Measurements from ENCODE around the gene ZDHHC14.
A peak's percentile ranks its signal among the peaks of the same experiment; 100 is the strongest.
"Not testable (repeated sequence)": the region's sequence is repeated elsewhere in the genome, so short reads cannot be mapped to it uniquely, and the experiment has no call there.

Gene ZDHHC14

DNA sequence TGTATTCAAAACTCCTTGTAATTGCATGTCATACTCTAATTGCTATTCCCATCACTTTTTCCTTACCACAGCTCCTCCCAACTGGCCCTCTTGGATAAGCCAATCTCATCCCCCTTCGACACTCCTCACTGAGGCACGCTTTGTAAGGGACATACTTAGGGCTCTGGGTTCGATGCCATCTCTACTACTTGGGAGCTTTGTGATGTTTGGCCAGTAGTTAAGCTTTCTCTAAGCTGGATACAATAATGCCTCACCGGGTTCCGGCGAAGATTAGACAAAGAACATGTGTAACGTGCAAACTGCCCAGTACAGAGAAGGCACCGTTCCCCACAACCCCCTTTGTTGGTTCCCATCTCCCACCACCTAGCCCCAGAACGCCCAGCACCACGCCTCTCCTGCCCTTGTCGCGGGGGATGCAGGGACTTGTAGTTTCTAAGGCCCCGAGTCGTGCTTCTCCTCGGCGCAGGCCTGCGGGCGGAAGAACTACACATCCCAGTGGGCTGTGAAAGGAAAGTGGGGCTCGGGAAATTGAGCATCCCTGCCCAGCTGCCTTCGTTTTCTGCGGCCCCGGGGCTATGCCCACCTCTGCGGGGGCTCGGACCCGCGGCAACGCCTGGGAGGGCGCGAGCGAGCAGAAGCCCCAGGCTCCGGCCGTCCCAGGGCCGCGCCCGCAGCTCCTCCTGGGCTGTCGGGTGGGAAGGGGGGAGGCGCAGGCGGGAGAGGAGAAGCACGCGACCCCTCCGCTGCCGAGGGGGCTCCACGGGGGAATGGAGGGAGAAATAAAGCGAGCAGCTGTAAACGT lies 1.1 kb upstream of the ZDHHC14 start:
- peak; percentile 90 for DNase-seq (ENCODE audit: low read depth, low spot score)
- in situ Hi-C loops (cut with HindIII; ENCODE audit: low sequenced_read_pairs) = no loop called here
- TF ChIP-seq, protein P1, sequence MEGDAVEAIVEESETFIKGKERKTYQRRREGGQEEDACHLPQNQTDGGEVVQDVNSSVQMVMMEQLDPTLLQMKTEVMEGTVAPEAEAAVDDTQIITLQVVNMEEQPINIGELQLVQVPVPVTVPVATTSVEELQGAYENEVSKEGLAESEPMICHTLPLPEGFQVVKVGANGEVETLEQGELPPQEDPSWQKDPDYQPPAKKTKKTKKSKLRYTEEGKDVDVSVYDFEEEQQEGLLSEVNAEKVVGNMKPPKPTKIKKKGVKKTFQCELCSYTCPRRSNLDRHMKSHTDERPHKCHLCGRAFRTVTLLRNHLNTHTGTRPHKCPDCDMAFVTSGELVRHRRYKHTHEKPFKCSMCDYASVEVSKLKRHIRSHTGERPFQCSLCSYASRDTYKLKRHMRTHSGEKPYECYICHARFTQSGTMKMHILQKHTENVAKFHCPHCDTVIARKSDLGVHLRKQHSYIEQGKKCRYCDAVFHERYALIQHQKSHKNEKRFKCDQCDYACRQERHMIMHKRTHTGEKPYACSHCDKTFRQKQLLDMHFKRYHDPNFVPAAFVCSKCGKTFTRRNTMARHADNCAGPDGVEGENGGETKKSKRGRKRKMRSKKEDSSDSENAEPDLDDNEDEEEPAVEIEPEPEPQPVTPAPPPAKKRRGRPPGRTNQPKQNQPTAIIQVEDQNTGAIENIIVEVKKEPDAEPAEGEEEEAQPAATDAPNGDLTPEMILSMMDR (IDR thresholded peaks at IDR 0.05; ENCODE audit: low read depth, low read length) = no peak
- peak overlapping the region; percentile 82 for H3K4me3 ChIP-seq (ENCODE audit: low read depth, low read length)

DNA sequence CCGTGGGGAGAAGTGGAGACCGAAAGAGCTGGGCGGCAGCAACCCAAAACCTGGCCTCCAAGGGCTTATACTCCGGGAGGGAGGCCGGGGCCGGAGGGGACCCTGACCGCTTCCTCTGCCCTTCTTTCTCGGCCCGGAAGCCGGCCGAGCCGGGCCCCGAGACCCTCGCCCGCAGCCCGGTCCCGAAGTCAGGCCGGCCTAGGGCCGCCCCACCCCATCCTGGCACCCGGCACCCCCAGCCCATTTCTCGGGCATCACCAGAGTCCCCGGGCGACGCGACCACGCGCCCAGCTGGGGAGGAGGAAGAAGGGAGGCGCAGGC lies 572 bp upstream of the ZDHHC14 start:
- H3K4me3 ChIP-seq (ENCODE audit: low read depth, low read length) = peak overlapping the region; percentile 82
- DNase-seq (ENCODE audit: low read depth, low spot score) = no peak
- in situ Hi-C loops (cut with HindIII; ENCODE audit: low sequenced_read_pairs) = no loop called here
- TF ChIP-seq, protein P1 (IDR thresholded peaks at IDR 0.05; ENCODE audit: low read depth, low read length) = no peak

DNA sequence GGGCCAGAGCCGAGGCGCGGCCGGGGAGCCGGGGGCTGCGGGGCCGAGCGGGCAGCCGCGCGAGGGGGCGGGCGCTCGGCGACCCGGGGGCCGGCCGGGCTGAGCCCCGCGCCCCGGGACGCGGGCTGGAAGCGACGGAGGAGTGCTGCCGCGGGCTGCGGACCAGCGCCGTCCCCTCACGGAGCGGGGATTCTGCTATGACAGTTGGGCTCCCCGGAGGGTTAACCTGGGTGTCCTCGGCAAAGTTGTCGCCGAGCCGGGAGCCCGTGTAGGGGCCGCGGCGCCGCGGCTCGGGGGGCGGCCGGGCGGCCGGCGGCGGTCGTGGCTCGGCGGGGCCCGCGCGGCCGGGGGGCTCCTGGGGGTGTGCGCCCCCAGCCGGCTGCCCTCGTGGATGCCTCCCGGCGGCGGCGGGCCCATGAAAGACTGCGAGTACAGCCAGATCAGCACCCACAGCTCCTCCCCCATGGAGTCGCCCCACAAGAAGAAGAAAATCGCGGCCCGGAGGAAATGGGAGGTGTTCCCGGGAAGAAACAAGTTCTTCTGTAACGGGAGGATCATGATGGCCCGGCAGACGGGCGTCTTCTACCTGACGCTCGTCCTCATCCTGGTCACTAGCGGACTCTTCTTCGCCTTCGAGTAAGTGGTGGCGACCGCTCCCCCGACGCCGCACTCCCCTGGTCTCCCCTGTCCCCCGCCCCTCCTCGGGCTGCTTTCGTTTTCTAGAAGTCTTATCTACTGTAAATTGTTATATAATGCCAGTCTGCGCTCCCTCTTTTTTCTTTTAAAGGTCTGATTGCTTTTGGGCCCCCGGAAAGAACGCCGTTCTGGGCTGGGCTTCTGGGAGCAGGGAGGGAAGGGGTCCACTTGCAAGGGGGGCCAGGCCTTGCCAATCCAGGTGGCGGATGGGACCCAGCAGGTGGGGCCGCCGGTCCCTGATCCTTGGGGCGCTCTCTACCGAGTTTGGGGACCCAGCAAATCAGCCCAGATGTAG lies 936 bp downstream of the ZDHHC14 start:
- peak; percentile 49 for DNase-seq (ENCODE audit: low read depth, low spot score)
- peak overlapping the region; percentile 82 for H3K4me3 ChIP-seq (ENCODE audit: low read depth, low read length)
- TF ChIP-seq, protein P1 (IDR thresholded peaks at IDR 0.05; ENCODE audit: low read depth, low read length) = peak; percentile 16
- in situ Hi-C loops (cut with HindIII; ENCODE audit: low sequenced_read_pairs) = no loop called here

DNA sequence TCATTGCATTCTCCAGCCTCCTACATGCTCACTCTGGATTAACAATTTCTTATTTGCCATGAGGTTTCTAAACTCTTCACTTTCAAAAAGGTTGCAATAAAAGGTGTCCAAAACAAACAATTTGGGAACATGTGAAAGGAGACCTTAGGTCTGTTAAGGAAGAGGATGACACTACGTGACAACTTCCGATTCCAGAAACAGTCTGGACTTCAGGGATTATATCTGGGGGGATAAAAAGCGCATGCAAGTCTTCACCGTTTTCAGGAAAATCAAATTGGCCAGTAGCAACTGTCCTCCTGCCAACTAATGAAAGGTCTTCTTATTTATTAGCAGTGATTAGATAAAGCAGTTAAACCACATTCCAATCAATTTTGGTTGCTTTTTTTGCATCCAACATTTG lies 1.8 kb downstream of the ZDHHC14 start:
- DNase-seq (ENCODE audit: low read depth, low spot score) = no peak
- TF ChIP-seq, protein P1 (IDR thresholded peaks at IDR 0.05; ENCODE audit: low read depth, low read length) = no peak
- in situ Hi-C loops (cut with HindIII; ENCODE audit: low sequenced_read_pairs) = no loop called here
- peak overlapping the region; percentile 82 for H3K4me3 ChIP-seq (ENCODE audit: low read depth, low read length)

DNA sequence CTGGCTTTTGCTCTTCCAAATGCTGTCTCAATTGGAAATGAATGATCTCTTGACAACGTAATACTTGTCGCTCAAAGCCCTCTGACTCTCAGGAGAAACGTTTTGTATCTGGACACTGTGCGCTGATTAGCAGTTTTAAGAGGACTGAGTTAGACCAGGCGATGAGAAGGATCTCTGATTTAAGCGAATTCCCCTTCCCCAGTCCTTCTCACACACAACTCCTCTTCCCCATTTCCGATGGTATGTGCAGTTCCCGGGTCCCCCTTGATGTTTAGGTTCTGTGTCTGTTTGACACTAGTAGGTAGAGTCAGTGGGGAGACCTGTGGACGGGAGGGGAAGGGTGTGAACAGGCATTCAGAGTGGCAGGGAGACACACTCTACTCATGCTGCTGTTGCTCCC lies 2.5 kb downstream of the ZDHHC14 start:
- no peak for DNase-seq (ENCODE audit: low read depth, low spot score)
- no peak overlapping the region for H3K4me3 ChIP-seq (ENCODE audit: low read depth, low read length)
- TF ChIP-seq, protein P1 (IDR thresholded peaks at IDR 0.05; ENCODE audit: low read depth, low read length) = no peak
- in situ Hi-C loops (cut with HindIII; ENCODE audit: low sequenced_read_pairs) = no loop called here

DNA sequence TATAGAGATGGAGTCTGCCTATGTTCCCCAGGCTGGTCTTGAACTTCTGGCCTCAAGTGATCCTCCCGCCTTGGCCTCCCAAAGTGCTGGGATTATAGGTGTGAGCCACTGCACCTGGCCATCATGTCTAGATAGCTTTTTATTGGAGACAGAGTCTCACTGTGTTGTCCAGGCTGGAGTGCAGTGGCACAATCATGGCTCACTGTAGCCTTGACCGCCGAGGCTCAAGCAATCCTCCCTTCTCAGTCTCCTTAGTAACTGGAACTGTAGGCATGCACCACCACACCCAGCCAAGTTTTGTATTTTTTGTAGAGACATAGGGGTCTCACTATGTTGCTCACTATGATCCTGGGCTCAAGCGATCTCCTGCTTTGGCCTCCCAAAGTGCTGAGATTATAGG lies 4.0 kb downstream of the ZDHHC14 start:
- DNase-seq (ENCODE audit: low read depth, low spot score); H3K4me3 ChIP-seq (ENCODE audit: low read depth, low read length); in situ Hi-C loops (cut with HindIII; ENCODE audit: low sequenced_read_pairs): not testable (repeated sequence)

DNA sequence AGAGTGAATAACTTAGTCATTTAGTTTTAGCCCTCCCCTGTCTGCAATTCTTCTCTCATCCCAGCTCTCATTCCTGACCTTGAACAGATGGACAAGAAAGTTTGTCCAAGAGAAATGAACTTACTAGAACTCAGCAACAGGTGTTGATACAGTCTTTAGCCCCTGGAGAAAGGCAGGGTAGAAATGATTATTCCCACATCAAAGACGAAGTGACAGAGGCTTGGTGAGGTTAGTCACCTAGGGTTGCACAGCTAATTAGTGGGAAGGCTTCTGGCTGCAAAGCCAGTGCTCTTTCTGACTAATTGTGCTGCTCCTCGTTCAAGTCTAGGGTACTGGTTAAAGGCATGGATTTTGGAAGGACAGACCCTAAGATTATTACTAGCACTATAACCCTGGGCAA lies 4.5 kb downstream of the ZDHHC14 start:
- no peak for DNase-seq (ENCODE audit: low read depth, low spot score)
- H3K4me3 ChIP-seq (ENCODE audit: low read depth, low read length) = no peak overlapping the region
- in situ Hi-C loops (cut with HindIII; ENCODE audit: low sequenced_read_pairs) = no loop called here
- TF ChIP-seq, protein P1 (IDR thresholded peaks at IDR 0.05; ENCODE audit: low read depth, low read length) = no peak

All from astrocyte of the spinal cord (primary cell).